ENCODE measurements around the gene CFAP20.

DNA sequence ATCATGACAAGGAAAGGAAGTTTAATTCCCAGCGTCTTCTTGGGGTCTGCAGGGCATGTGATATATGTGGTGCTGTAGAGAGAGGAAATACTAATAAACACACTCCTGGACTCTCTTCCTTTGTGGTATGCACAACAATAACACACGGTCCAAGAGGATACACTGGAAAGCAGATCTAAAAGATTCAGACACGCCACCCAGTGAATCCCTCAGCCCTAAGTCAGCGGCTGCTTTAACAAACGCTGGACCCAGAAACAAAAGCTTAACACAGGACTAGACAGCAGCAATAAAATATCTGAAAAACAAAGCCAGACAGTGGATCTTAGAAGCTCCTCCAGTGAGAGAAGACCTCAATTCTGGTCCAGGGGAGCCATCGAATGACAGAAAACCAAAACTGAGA is 13.1 kb downstream of the CFAP20 start:
- TF ChIP-seq, protein P1, sequence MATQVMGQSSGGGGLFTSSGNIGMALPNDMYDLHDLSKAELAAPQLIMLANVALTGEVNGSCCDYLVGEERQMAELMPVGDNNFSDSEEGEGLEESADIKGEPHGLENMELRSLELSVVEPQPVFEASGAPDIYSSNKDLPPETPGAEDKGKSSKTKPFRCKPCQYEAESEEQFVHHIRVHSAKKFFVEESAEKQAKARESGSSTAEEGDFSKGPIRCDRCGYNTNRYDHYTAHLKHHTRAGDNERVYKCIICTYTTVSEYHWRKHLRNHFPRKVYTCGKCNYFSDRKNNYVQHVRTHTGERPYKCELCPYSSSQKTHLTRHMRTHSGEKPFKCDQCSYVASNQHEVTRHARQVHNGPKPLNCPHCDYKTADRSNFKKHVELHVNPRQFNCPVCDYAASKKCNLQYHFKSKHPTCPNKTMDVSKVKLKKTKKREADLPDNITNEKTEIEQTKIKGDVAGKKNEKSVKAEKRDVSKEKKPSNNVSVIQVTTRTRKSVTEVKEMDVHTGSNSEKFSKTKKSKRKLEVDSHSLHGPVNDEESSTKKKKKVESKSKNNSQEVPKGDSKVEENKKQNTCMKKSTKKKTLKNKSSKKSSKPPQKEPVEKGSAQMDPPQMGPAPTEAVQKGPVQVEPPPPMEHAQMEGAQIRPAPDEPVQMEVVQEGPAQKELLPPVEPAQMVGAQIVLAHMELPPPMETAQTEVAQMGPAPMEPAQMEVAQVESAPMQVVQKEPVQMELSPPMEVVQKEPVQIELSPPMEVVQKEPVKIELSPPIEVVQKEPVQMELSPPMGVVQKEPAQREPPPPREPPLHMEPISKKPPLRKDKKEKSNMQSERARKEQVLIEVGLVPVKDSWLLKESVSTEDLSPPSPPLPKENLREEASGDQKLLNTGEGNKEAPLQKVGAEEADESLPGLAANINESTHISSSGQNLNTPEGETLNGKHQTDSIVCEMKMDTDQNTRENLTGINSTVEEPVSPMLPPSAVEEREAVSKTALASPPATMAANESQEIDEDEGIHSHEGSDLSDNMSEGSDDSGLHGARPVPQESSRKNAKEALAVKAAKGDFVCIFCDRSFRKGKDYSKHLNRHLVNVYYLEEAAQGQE (IDR thresholded peaks at IDR 0.05; ENCODE audit: insufficient replicate concordance, low read depth), result no peak
- TF ChIP-seq, protein P2, sequence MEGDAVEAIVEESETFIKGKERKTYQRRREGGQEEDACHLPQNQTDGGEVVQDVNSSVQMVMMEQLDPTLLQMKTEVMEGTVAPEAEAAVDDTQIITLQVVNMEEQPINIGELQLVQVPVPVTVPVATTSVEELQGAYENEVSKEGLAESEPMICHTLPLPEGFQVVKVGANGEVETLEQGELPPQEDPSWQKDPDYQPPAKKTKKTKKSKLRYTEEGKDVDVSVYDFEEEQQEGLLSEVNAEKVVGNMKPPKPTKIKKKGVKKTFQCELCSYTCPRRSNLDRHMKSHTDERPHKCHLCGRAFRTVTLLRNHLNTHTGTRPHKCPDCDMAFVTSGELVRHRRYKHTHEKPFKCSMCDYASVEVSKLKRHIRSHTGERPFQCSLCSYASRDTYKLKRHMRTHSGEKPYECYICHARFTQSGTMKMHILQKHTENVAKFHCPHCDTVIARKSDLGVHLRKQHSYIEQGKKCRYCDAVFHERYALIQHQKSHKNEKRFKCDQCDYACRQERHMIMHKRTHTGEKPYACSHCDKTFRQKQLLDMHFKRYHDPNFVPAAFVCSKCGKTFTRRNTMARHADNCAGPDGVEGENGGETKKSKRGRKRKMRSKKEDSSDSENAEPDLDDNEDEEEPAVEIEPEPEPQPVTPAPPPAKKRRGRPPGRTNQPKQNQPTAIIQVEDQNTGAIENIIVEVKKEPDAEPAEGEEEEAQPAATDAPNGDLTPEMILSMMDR (IDR thresholded peaks at IDR 0.05; ENCODE audit: insufficient read depth, low read length), result no peak
- TF ChIP-seq POLR2AphosphoS5 (IDR thresholded peaks at IDR 0.05; ENCODE audit: low read depth), result no peak
